ENCODE measurements around the gene EZH2. TPM values are rescaled to one million over a fixed set of nuclear protein-coding genes. Genes with fewer than 3 reads are reported as not detected.

EZH2 gene
- total RNA-seq, 1 experiment from 2014 or later, result 35.4 TPM

GRCh38 chr7:148770004-148770403 lies 114.1 kb downstream of the EZH2 start (continued):
- TF ChIP-seq NR1H2 (CRISPR knock-in tag; IDR thresholded peaks at IDR 0.05) (no peak), FOXP4 (CRISPR knock-in tag; IDR thresholded peaks at IDR 0.05) (no peak), ZNF232 (CRISPR knock-in tag; IDR thresholded peaks at IDR 0.05) (no peak), FOXK1 (CRISPR knock-in tag; IDR thresholded peaks at IDR 0.05) (no peak), KAT7 (CRISPR knock-in tag; IDR thresholded peaks at IDR 0.05; ENCODE audit: borderline replicate concordance) (no peak), ZNF416 (CRISPR knock-in tag; IDR thresholded peaks at IDR 0.05) (no peak), PRRX2 (CRISPR knock-in tag; IDR thresholded peaks at IDR 0.05) (no peak)
- TF ChIP-seq, protein P1, sequence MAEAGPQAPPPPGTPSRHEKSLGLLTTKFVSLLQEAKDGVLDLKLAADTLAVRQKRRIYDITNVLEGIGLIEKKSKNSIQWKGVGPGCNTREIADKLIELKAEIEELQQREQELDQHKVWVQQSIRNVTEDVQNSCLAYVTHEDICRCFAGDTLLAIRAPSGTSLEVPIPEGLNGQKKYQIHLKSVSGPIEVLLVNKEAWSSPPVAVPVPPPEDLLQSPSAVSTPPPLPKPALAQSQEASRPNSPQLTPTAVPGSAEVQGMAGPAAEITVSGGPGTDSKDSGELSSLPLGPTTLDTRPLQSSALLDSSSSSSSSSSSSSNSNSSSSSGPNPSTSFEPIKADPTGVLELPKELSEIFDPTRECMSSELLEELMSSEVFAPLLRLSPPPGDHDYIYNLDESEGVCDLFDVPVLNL (CRISPR knock-in tag; IDR thresholded peaks at IDR 0.05; ENCODE audit: borderline replicate concordance, low read depth), result no peak
- TF ChIP-seq, protein P2, sequence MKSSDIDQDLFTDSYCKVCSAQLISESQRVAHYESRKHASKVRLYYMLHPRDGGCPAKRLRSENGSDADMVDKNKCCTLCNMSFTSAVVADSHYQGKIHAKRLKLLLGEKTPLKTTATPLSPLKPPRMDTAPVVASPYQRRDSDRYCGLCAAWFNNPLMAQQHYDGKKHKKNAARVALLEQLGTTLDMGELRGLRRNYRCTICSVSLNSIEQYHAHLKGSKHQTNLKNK (CRISPR knock-in tag; IDR thresholded peaks at IDR 0.05), result no peak

- ChIA-PET CTCF (interaction anchor here (1.1 kb wide), 1 partner anchor 17 kb away, joined by 5 read pairs; no protein-coding TSS in a partner anchor), POLR2A (no interaction called here)
- Mint-ChIP-seq H3K27me3 (ENCODE audit: low read depth) (no peaks in the 10 kb centered on the region), H3K4me3 (no peak overlapping the region), H3K27ac (no peak overlapping the region), H3K36me3 (peaks cover 40% of the 10 kb centered on the region), H3K9me3 (no peaks in the 10 kb centered on the region), H3K4me1 (peaks cover 5% of the 10 kb centered on the region)
- no peak for ATAC-seq
- DNase-seq (ENCODE audit: low spot score), result no peak
- TF ChIP-seq ESRRA (CRISPR knock-in tag; IDR thresholded peaks at IDR 0.05; ENCODE audit: borderline replicate concordance), result no peak
- no peak for TF ChIP-seq ZNF416 (CRISPR knock-in tag; IDR thresholded peaks at IDR 0.05)
- no peak for TF ChIP-seq IRF2 (CRISPR knock-in tag; IDR thresholded peaks at IDR 0.05; ENCODE audit: borderline replicate concordance, low read depth)
- no peak for TF ChIP-seq CTCF (IDR thresholded peaks at IDR 0.05)
- no peak for TF ChIP-seq AR (CRISPR knock-in tag; IDR thresholded peaks at IDR 0.05)
- TF ChIP-seq, protein P3, sequence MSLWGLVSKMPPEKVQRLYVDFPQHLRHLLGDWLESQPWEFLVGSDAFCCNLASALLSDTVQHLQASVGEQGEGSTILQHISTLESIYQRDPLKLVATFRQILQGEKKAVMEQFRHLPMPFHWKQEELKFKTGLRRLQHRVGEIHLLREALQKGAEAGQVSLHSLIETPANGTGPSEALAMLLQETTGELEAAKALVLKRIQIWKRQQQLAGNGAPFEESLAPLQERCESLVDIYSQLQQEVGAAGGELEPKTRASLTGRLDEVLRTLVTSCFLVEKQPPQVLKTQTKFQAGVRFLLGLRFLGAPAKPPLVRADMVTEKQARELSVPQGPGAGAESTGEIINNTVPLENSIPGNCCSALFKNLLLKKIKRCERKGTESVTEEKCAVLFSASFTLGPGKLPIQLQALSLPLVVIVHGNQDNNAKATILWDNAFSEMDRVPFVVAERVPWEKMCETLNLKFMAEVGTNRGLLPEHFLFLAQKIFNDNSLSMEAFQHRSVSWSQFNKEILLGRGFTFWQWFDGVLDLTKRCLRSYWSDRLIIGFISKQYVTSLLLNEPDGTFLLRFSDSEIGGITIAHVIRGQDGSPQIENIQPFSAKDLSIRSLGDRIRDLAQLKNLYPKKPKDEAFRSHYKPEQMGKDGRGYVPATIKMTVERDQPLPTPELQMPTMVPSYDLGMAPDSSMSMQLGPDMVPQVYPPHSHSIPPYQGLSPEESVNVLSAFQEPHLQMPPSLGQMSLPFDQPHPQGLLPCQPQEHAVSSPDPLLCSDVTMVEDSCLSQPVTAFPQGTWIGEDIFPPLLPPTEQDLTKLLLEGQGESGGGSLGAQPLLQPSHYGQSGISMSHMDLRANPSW (CRISPR knock-in tag; conservative IDR thresholded peaks at IDR 0.05; ENCODE audit: low read depth), result no peak
- no peak for TF ChIP-seq CDX4 (CRISPR knock-in tag; IDR thresholded peaks at IDR 0.05; ENCODE audit: borderline replicate concordance)
- TF ChIP-seq ATF2 (CRISPR knock-in tag; IDR thresholded peaks at IDR 0.05; ENCODE audit: borderline replicate concordance, low read depth), result no peak
- no peak for TF ChIP-seq NR2C2 (CRISPR knock-in tag; IDR thresholded peaks at IDR 0.05)
- TF ChIP-seq, protein P4, sequence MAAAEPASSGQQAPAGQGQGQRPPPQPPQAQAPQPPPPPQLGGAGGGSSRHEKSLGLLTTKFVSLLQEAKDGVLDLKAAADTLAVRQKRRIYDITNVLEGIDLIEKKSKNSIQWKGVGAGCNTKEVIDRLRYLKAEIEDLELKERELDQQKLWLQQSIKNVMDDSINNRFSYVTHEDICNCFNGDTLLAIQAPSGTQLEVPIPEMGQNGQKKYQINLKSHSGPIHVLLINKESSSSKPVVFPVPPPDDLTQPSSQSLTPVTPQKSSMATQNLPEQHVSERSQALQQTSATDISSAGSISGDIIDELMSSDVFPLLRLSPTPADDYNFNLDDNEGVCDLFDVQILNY (CRISPR knock-in tag; IDR thresholded peaks at IDR 0.05), result no peak
- TF ChIP-seq NFE2L1 (CRISPR knock-in tag; IDR thresholded peaks at IDR 0.05), result no peak
Measured at GRCh38 chr7:148763622-148764021, 120.5 kb downstream of the EZH2 start.
